Measurements from ENCODE around the gene HOXD4.

The HOXD4 gene

DNA sequence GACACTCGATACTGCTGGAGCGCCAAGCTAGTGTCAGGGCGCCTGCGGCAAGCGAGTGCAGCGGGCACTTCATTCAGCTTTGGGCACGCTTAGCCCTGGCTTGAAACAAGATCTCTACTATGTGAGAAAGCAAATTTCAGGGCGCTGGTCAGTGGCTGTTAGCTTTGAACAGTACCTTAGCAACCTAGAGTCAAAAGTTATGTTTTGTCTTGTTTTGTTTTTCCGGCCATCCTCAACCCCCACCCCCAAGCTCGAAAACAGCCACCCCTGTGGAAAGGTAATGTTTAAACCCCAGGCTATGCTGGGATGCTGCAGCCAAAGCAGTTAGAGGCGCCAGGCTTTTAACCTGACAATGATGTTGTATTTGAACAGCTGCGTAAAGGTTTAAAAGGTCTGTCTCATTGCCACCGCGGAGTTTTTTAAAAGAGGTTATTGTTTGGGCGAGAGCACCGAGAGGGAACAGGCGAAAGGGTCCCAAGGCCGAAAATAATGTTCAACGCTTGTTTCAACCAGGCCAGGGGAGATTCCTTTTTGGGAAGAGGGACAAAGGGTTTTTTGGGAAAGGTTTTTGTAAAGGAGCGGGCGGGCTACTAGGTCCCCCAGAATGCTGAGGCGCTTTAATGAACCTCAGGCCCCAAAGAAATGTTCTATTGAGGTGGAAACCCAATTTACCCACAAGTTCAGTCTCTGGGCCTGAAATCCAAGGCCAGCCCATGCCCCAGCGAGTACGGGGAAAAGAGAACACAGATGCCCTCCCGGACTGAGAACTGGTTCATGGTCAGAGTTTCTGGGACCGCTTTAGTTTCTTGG, 37.0 kb upstream of the HOXD4 start:
- no peak for DNase-seq

DNA sequence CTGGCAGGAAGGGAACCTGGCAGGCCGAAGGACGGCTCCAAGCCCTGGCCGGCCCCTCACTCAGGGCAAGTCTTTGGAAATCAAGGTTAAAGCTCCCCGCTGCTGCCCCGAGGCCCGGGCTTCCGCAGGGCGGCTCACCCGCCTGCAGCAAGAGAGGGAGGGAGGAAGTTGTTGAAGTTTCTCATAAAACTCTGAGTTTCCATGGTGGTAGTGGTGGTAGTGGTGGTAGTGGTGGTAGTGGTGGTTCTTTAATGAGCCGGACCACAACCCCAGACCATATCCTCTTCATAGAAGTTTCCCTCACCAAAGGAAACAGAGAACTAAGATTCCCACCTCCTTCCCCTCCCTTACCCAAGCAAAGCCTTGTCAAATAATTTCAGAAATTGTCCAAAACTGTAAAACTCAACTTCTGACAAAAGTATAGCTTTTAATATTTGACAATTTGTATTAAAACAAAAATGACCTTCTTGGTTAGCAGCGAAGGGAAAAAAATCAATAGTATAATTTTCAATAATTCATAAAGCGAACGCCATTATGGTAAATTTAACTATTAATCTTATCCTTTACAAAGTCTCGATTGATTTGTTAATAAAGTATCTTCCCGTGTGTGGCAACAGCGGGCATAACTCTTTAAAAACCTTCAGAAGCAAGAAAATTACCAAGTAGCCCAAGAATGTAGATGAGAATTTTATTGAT, 36.3 kb upstream of the HOXD4 start:
- no peak for DNase-seq

DNA sequence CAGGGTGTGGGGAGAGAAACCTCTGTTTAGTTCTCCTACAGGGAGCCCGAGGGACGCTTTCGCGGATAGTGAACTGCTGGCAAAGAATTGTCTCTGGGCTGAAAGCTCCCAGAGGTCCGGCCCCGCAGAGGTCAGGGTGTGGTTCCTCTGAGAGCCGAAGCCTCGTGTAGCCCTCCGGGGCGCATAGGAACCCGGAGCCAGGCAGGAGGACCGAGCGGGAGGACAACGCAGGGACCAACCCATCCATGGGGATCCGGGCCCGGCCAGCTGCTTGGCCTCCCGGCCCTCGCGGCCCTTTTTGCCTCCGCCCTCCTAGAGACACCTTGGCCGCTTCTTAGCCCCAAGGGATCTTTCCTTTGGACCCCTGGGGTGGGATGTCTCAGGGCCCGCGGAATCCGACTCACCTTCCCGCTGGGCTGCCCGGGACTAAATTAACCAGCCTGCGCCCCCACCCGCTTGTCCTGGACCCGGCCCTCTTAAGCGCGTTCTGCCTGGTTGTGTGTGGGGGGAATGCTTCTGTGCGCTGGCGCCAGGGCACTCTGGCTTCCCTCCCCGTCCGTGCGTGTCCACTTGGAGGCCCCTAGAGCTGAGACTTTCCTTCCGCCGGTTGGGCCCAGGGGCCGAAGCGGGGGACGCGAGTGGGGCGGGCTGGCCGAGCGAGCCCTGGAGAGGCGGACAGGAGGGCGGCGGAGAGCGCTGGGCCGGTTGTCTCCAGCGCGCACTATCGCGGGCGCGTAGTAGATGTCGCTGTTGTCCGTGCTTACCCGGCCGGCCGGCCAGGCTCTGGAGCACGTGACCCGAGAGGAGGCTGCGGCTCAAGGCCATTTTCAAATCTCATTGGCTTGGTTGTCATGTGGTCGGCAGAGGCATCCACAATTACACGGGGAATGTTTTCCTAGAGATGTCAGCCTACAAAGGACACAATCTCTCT, 35.2 kb upstream of the HOXD4 start, which contains the start of gene HOXD10:
HOXD10 (plus strand) TSS at position 896 of the 931 bp plus-strand sequence. CDS start 56 bp downstream, outside the sequence.
- peak; percentile 88 for DNase-seq

DNA sequence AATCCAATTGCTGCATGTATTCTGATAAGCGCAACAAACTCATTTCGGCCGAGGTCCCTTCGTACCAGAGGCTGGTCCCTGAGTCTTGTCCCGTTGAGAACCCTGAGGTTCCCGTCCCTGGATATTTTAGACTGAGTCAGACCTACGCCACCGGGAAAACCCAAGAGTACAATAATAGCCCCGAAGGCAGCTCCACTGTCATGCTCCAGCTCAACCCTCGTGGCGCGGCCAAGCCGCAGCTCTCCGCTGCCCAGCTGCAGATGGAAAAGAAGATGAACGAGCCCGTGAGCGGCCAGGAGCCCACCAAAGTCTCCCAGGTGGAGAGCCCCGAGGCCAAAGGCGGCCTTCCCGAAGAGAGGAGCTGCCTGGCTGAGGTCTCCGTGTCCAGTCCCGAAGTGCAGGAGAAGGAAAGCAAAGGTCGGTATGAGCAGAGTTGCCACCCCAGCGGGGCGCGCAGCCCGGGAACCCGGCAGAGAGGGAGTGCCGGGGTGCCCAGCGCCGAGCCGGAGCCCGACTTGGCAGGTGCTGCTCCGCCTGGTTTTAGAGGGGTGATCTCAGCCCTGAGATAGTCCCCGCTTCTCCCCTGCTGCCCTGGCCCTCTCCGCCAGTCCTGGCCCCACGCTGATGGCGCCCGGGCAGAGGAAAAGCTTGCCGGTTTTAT, 34.1 kb upstream of the HOXD4 start:
- no peak for DNase-seq

DNA sequence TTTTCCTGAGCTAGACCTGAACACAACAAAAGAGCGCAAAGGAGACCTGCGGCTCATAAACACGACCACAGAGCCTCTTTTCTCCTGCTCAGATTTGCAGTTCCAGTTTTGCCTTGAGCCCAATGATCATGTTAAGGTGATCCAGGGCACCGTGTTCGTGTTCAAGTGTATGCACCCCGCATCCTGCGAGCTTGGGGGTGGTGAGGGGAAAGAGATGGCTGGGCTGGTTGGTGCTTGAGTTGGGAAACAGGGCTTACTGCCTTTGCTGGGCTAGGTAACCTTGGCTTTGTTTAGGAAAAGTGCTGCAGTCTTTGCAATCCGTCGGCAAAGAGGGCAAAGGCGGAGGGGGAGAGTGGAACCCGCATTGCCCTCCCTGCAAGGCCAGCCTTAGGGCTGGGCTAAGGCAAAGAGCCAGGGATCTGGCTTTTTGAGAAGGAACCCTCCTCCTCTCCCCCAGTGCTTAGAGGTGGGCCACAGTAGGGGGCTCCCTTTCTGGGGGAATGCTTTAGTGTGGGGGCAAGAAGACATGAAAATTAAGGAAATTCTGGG, 33.5 kb upstream of the HOXD4 start:
- no peak for DNase-seq

DNA sequence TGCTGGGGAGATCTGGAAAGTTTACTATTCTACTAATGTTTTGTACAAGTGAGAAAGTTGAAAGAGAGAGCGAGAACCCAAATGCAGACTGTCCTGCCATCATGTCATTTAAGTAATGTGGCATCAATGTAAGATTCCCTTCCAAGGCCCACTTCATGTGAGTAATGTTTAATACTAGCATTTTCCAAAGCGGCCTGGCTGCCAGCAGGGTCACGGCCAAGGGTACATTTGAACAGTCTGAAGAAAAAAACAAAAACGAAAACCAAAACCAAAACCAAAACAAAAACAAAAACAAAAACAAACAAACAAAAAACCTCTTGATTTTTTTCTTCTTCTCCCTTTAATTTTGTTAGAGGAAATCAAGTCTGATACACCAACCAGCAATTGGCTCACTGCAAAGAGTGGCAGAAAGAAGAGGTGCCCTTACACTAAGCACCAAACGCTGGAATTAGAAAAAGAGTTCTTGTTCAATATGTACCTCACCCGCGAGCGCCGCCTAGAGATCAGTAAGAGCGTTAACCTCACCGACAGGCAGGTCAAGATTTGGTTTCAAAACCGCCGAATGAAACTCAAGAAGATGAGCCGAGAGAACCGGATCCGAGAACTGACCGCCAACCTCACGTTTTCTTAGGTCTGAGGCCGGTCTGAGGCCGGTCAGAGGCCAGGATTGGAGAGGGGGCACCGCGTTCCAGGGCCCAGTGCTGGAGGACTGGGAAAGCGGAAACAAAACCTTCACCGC, 32.6 kb upstream of the HOXD4 start:
- peak; percentile 51 for DNase-seq

DNA sequence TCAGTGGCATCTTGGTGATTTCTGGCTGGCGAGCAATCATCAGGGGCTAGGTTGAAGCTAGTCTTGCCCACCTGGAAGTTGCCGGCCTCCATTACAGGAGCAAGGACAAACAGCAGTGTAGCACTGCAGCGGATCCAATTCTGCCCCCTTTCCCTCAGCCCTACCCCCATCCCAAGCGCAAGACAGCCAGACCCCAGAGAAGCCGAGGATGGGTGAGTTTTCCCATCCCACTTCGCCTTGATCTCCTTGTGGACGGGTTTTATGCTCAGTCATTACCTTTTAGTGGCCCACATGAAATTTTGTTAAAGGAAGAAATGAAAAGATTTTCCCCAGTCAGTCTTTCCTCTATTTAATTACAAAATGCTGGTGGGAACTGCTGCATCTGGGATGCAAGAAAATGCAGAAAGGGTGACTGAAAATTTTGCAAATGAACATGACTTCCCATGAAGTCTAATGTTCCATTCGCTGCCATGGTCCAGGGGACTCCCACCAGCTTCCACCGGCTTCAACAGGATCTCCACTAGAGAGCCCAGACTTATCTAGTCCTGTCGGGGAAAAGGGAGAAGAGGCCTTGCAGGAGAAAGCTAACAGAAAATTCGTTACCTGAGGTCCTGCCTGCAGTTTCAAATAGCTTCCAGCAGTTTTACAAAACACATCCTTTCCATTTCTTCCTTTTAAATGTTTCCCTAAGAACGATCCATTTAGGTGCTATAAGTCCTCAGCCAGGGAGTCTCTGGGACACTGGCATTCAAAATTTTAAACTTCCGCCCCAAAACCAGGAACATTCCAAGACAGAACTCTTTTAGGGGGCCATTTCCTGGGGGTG, 30.8 kb upstream of the HOXD4 start:
- no peak for DNase-seq

DNA sequence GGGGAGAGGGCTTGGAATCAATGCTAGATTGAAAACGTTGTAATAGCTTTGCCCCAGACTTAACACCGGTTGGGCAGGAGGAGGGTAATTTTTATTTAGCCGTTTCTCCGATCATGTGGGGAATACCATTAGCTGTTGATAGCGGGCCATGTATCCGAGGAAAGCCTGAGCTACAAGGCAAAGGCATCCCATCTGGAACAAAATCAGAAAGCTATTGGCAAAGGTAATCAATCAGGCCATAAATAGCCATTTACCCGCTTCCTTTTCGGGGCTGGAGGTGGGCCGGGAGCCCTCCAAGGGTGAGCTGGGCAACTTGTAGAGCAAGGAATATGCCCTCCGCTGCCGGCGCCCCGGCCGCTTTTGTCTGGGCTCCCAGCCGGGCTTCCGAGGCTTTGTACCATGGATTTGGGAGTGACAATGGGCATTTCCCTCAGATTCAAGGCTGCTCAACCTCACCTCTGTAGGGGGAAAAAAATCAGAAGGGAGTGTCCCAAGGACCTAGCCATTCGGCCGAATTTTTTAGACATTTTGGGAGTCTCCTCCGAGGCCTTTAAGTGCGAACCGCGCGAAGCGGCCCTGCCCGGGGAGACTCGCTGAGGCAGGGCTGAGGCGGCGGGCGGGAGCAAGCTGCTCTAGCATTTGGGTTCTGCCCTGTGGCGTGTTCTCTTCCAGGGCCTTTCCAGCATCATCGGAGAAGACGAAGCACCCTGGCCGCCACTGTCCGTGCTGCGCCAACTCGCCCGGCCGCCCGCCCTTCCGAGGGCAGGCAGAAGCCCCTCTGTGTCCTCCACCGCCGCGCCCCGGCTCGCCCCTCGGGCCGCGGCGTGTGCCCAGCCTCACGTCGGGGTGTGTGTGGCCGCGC, 29.9 kb upstream of the HOXD4 start:
- DNase-seq, result no peak

DNA sequence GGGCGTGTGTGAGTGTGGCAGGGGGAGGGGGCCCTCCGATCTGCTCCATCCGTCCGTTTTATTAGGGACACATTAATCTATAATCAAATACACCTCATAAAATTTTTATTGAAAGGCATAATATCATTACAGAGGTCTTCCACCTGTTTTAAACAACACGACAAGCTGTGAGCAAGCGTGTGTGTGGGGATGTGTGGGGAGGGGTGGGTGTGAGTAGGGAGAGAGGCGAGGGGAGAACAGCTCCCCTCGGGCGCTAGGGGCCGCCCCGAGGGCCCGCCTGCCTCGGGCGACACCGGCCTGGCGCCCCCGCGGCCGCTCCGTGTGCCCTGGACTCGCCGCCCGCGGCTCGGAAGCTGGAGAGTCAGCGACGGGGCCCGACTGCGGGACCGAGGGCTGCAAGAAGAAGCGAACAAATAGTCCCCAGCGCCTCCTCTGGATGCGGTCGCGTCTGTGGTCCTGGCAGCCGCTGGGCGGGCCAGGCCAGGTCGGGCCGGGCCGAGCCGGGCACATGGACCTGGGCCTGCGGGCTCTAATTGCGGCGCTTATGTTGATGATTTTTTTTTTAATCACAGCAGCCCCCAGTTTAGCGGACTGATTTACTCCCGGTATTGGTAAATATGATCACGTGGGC, 29.2 kb upstream of the HOXD4 start:
- no peak for DNase-seq

DNA sequence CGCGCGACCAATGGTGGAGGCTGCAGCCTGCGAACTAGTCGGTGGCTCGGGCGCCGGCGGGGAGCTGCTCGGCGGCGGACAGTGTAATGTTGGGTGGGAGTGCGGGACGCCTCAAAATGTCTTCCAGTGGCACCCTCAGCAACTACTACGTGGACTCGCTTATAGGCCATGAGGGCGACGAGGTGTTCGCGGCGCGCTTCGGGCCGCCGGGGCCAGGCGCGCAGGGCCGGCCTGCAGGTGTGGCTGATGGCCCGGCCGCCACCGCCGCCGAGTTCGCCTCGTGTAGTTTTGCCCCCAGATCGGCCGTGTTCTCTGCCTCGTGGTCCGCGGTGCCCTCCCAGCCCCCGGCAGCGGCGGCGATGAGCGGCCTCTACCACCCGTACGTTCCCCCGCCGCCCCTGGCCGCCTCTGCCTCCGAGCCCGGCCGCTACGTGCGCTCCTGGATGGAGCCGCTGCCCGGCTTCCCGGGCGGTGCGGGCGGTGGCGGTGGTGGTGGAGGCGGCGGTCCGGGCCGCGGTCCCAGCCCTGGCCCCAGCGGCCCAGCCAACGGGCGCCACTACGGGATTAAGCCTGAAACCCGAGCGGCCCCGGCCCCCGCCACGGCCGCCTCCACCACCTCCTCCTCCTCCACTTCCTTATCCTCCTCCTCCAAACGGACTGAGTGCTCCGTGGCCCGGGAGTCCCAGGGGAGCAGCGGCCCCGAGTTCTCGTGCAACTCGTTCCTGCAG, 28.5 kb upstream of the HOXD4 start, which contains the start of gene HOXD9:
HOXD9 (plus strand) TSS at position 37 of the 728 bp plus-strand sequence; CDS start at position 87, 50 bp downstream.
- peak; percentile 85 for DNase-seq

DNA sequence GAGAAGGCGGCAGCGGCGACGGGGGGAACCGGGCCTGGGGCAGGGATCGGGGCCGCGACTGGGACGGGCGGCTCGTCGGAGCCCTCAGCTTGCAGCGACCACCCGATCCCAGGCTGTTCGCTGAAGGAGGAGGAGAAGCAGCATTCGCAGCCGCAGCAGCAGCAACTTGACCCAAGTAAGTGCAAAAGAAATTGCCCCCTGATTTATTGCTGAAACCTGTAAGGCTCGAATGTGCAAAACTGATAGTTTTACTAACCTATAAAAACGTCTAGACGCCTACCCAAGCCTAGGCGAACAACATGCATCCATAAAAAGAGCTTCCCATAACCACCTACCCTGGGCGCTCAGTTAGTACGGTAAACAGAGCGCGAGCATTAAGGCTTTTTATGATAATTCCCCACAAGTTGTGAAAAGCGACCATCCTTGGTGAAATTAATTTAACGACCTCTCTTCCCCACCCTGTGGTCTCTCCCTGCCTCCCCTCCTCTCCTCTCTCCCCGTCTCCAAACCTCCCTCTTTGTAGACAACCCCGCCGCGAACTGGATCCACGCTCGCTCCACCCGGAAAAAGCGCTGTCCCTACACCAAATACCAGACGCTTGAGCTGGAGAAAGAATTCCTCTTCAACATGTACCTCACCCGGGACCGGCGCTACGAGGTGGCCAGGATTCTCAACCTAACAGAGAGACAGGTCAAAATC, 27.8 kb upstream of the HOXD4 start:
- DNase-seq, result no peak

DNA sequence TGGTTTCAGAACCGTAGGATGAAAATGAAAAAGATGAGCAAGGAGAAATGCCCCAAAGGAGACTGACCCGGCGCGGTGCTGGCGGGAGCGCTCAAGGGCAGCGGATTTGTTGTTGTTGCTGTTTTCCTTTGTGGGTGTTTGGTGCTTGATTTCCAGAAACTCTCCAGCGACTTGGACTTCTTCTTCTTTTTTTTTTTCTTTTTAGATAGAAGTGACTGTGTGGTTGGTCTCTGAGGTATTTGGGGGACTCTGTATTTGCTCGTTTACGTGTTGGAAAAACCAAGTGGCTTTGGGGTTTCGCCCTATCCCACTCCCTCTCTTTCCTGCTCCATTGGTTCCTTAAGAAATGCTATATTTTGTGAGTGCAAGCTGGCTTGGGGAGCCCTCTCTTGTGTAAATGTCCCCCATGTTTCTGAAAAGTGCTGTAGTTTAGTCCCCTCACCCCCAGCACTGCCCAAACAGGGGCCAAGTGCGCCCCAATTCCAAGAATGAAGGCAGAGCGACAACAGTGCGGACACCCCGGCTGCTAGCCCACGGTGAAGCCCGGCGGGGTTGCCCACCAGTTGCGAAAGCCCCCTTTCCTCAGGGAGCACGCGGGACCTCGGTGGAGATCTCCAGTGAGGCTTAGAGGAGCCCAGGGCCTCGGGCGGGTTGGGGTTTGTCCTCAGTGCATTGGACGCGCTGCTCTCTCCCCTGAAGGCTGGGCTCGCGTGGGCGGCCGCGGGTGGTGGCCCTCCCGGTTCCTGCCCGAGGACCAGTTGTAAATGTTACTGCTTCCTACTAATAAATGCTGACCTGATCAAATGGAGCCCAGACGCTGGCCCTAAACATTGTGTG, 27.0 kb upstream of the HOXD4 start:
- peak; percentile 32 for DNase-seq

DNA sequence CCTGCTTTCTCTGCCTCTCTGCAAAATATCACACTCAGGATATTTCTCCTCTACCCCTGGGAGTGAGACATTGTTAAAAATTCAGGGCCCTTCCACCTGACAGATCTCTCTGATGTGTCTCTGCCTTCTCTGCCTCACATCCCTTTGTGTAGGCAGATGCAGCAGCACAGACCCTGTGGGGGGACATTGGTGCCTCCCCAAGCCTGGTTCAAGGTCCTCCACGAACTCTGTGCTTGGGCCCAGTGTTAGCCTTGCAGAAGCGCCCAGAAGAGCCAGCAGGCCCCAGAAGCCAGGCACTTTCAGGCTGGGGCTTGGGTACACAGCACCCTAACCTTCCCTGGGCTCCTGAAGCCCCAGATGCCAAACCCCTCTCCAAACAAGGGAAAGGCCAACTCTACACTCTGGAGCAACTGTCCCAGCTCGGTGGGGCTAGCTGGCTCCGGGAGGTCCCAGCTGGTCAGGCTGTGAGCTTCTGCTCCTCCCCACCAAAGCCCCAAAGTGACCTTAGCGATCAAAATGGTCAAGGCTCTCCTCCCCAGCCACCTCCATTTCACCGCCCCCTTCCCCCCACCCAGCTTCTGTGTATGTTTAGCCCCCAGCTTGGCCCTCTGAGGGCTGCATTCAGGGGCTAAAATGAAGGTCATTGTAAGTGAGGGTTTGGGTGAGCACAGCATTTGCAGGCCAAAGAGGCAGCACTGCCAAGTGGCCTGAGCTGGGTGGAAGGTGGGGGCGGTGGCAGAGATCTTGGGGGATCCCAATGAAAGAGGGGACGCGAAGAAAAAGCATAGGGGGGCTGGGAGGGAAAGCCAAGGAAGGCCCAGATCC, 26.2 kb upstream of the HOXD4 start:
- DNase-seq, result peak; percentile 21

DNA sequence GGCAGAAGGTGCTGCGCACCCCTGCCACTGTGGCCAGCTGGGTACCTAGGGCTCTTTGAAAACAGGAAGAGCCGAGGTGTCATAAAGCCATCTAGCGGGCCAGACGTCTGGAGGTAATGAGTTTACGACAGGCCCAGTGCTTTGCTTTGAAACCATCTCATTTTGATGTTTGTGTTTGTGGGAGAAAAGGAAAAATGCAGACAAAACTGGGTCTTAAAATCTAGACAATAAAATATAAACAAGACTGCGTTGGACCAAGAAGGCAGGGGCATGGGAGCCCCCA, 25.6 kb upstream of the HOXD4 start:
- peak; percentile 12 for DNase-seq

DNA sequence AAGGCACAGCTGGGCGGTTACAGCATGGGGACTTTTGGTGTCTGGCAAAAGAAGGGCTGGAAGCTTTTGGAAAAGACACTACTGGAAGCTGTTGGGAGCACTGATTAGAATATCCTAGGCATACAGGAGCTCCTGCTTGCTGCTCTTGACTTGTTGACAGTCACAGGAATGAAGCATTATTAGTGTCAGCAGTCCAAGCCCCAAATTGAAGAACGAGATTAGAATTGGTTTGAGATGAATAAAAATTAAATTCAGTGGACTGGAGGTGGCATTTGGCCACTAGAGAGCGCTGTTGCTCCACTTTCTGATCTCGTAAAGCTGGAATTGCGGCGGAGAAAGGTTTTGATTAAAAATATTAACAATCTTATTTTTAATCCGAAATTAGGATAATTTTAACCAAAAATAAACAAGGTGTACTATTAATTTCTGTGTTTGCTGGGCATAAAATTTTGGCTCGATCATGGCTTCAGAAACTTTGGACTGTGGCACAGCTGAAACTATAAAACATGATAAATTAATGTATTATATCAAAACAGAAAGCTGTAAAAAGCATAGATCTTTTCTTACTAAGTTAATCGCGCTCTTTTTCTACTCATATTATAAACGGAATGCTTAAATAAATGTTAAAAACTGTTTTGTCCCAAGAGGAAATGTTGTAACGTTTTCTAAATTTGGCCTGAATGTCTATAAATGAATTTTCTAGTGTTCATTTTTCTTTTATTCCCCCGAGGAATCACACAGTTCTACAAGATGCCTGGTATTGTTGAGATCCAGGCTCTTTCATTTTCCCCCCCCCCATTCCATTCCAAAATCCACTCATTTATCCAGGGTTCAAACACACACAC, 24.2 kb upstream of the HOXD4 start:
- peak; percentile 68 for DNase-seq

Measured in left hindlimb (tissue), 1 donor.